HCT116 (cell line): ENCODE data around the gene AP3B1. TPM values are rescaled to one million over a fixed set of nuclear protein-coding genes. Genes with fewer than 3 reads are reported as not detected.
"Not testable (repeated sequence)": the region's sequence is repeated elsewhere in the genome, so short reads cannot be mapped to it uniquely, and the experiment has no call there.

ENCODE experiments used
- ATAC-seq: fragments of 200-7000 bp; cut with Tn5 transposase; 2 replicates; pipeline ENCODE4 v1.9.1; 2020; ENCODE audit warnings: mild to moderate bottlenecking, moderate library complexity
- BruUV-seq: library from RNA; stranded (reverse); fragments of 400-500 nt; replicated peaks from 2 replicates; lab custom pipeline; 2021; lab: Mats Ljungman, UMichigan
- CTCF ChIA-PET: fragments of 300-600 bp; sonication (Branson Sonifier 250); formaldehyde crosslinking; loops from one replicate; lab custom pipeline; 2021; ENCODE audit warnings: antibody characterized with exemption; lab: Charles Lee
- POLR2A ChIA-PET: fragments of 300-600, 350-600 bp; sonication (Branson Sonifier 250); formaldehyde crosslinking; loops from one replicate; lab custom pipeline; 2021; ENCODE audit warnings: antibody characterized with exemption; lab: Charles Lee
- RAD21 ChIA-PET, 2 experiments: fragments of 300-600 bp; sonication (Branson Sonifier 250); formaldehyde crosslinking; loops; one replicate each; lab custom pipeline; 2023; ENCODE audit warnings: low total read pairs in 2 of 2; ENCODE audit not compliant: uncharacterized antibody in 2 of 2, unreplicated experiment in 2 of 2, low non-redundant PET in 1 of 2; lab: Charles Lee
- DNase-seq: peaks from one replicate; pipeline ENCODE4 v3.0.0-alpha.2; 2010; ENCODE audit warnings: low read depth, low spot score
- H2AFZ ChIP-seq: fragments of 200-600 bp; shearing (Covaris generic), sonication (generic); 2 replicates; pipeline ENCODE4 v1.6.1; 2017; ENCODE audit warnings: low read depth, mixed run types, mixed read lengths, antibody characterized with exemption, low read length; ENCODE audit not compliant: poor library complexity, severe bottlenecking
- H3K27ac ChIP-seq: 2 replicates; pipeline ENCODE4 v1.5.1; 2012; ENCODE audit warnings: low read depth, low read length
- H3K27me3 ChIP-seq: fragments of 200-600 bp; sonication (generic); 2 replicates; pipeline ENCODE4 v1.6.1; 2016; ENCODE audit warnings: mixed run types, low read length, mixed read lengths; ENCODE audit not compliant: insufficient read depth
- H3K36me3 ChIP-seq, 2 experiments: fragments of 200-500 bp in 1 of 2; fragments of 200-600 bp in 1 of 2; sonication (Bioruptor generic) in 1 of 2; sonication (generic) in 1 of 2; 2 replicates each; pipeline versions ENCODE4 v1.5.1 to v1.6.1; 2014 to 2016; ENCODE audit warnings: low read length in 2 of 2, inconsistent platforms in 1 of 2, mixed read lengths in 1 of 2, mixed run types in 1 of 2; ENCODE audit not compliant: insufficient read depth in 2 of 2, control insufficient read depth in 1 of 2
- H3K4me1 ChIP-seq, 2 experiments: fragments of 200-600 bp in 1 of 2; sonication (generic) in 1 of 2; 2 replicates each; pipeline versions ENCODE4 v1.5.1 to v1.6.1; 2012 to 2017; ENCODE audit warnings: low read length in 2 of 2, inconsistent platforms in 1 of 2, mild to moderate bottlenecking in 1 of 2, mixed read lengths in 1 of 2, mixed run types in 1 of 2, moderate library complexity in 1 of 2; ENCODE audit not compliant: insufficient read depth in 2 of 2, control insufficient read depth in 1 of 2
- H3K4me2 ChIP-seq: fragments of 200-600 bp; sonication (generic); 2 replicates; pipeline ENCODE4 v1.6.1; 2017; ENCODE audit warnings: mixed run types, low read length, mixed read lengths
- H3K4me3 ChIP-seq, 2 experiments: fragments of 200-600 bp in 1 of 2; sonication (generic) in 1 of 2; replicated peaks in 1 of 2; 2 replicates each; pipeline ENCODE4 v1.5.1; 2011 to 2016; ENCODE audit warnings: low read length in 2 of 2, control low read depth in 1 of 2, low read depth in 1 of 2, mild to moderate bottlenecking in 1 of 2, mixed read lengths in 1 of 2, mixed run types in 1 of 2
- H3K79me2 ChIP-seq: fragments of 200-600 bp; sonication (generic); 2 replicates; pipeline ENCODE4 v1.6.1; 2017; ENCODE audit warnings: mild to moderate bottlenecking, mixed run types, low read length, moderate library complexity, mixed read lengths; ENCODE audit not compliant: insufficient read depth
- H3K9ac ChIP-seq: fragments of 200-600 bp; sonication (generic); 2 replicates; pipeline ENCODE4 v1.6.1; 2016; ENCODE audit warnings: low read length, mixed read lengths
- H3K9me2 ChIP-seq: fragments of 200-600 bp; sonication (generic), shearing (Covaris generic); 2 replicates; pipeline ENCODE4 v1.6.1; 2017; ENCODE audit warnings: mixed run types, mild to moderate bottlenecking, moderate library complexity; ENCODE audit not compliant: insufficient read depth
- H3K9me3 ChIP-seq, 2 experiments: fragments of 200-500 bp in 1 of 2; fragments of 200-600 bp in 1 of 2; sonication (Bioruptor generic) in 1 of 2; sonication (generic) in 1 of 2; 2 replicates each; pipeline ENCODE4 v1.6.1; 2014 to 2017; ENCODE audit warnings: low read length in 2 of 2, mixed read lengths in 2 of 2, inconsistent platforms in 1 of 2, low read depth in 1 of 2, mild to moderate bottlenecking in 1 of 2, mixed run types in 1 of 2, moderate library complexity in 1 of 2; ENCODE audit not compliant: control insufficient read depth in 1 of 2, insufficient read depth in 1 of 2
- H4K20me1 ChIP-seq: fragments of 200-600 bp; sonication (generic), shearing (Covaris generic); 2 replicates; pipeline ENCODE4 v1.6.1; 2017; ENCODE audit warnings: mixed run types, mild to moderate bottlenecking, moderate library complexity; ENCODE audit not compliant: insufficient read depth
- ATF3 ChIP-seq: IDR thresholded peaks from 2 replicates; pipeline ENCODE4 v1.6.1; 2012
- EGR1 ChIP-seq: IDR thresholded peaks from 2 replicates; pipeline ENCODE4 v1.6.1; 2012; ENCODE audit warnings: low read depth
- EZH2phosphoT487 ChIP-seq: fragments of 200-600 bp; IDR thresholded peaks from 2 replicates; pipeline ENCODE4 v1.6.1; 2018; ENCODE audit warnings: antibody characterized with exemption, borderline replicate concordance
- FOSL1 ChIP-seq: IDR thresholded peaks from 2 replicates; pipeline ENCODE4 v1.6.1; 2012; ENCODE audit warnings: low read depth
- MAX ChIP-seq: IDR thresholded peaks from 2 replicates; pipeline ENCODE4 v1.6.1; 2012
- POLR2A ChIP-seq: IDR thresholded peaks from 2 replicates; pipeline ENCODE4 v1.7.0; 2011; ENCODE audit warnings: borderline replicate concordance; ENCODE audit not compliant: insufficient read depth, insufficient read length; ENCODE audit errors: extremely low read depth
- SIN3A ChIP-seq: IDR thresholded peaks from 2 replicates; pipeline ENCODE4 v1.6.1; 2012; ENCODE audit warnings: low read depth
- YY1 ChIP-seq: IDR thresholded peaks from 2 replicates; pipeline ENCODE4 v1.6.1; 2011; ENCODE audit warnings: low read length, low read depth, moderate library complexity, mild to moderate bottlenecking; ENCODE audit not compliant: insufficient replicate concordance; ENCODE audit errors: extremely low read depth
- intact Hi-C: fragments of 100-400 bp; cut with micrococcal nuclease; formaldehyde crosslinking; loops from 2 replicates; pipeline ENCODE4 v1.10.0; 2022
- total RNA-seq: library from RNA; stranded (reverse); gene quantifications from one replicate; pipeline ENCODE4 v1.2.1, GENCODE V29; 2021; ENCODE audit not compliant: unreplicated experiment

AP3B1 gene
- total RNA-seq, 1 experiment from 2014 or later = 54.5 TPM

GRCh38 chr5:78075301-78075700 lies 219.2 kb downstream of the AP3B1 start:
- Histone ChIP-seq H3K9me3 (no peaks in the 10 kb centered on the region), H3K27me3 (no peaks in the 10 kb centered on the region)
- no peak for TF ChIP-seq SIN3A
- TF ChIP-seq MAX = no peak
- no peak for TF ChIP-seq EZH2phosphoT487
- no peak for TF ChIP-seq POLR2A
- TF ChIP-seq FOSL1 = no peak
- TF ChIP-seq EGR1 = no peak
- TF ChIP-seq ATF3 = no peak
- TF ChIP-seq YY1 = no peak
- TF ChIP-seq, all 23 proteins: peak for 0
- H3K9ac ChIP-seq = no peak overlapping the region
- RAD21 ChIA-PET = no interaction called here
- H3K36me3 ChIP-seq = no peaks in the 10 kb centered on the region
- H3K4me1 ChIP-seq = no peaks in the 10 kb centered on the region
- no peaks in the 10 kb centered on the region for H3K79me2 ChIP-seq
- intact Hi-C loops = no loop called here
- DNase-seq (no peak), ATAC-seq (no peak)
- POLR2A ChIA-PET = no interaction called here
- H2AFZ ChIP-seq = no peak overlapping the region
- no peaks in the 10 kb centered on the region for H4K20me1 ChIP-seq
- no peak overlapping the region for H3K4me3 ChIP-seq
- no TSS peak for BruUV-seq
- no peak overlapping the region for H3K27ac ChIP-seq
- CTCF ChIA-PET = no interaction called here
- no peaks in the 10 kb centered on the region for H3K9me2 ChIP-seq
- H3K4me2 ChIP-seq = no peak overlapping the region

- H3K27me3 ChIP-seq, RAD21 ChIA-PET, intact Hi-C loops, H3K36me3 ChIP-seq, BruUV-seq, H3K4me1 ChIP-seq, POLR2A ChIA-PET, DNase-seq, H2AFZ ChIP-seq, H3K9me2 ChIP-seq, H3K27ac ChIP-seq, H3K9ac ChIP-seq, ATAC-seq, H3K4me3 ChIP-seq, H3K9me3 ChIP-seq, H4K20me1 ChIP-seq, H3K79me2 ChIP-seq, H3K4me2 ChIP-seq, CTCF ChIA-PET: not testable (repeated sequence)
These were observed 223.8 kb downstream of the AP3B1 start for GRCh38 chr5:78070691-78071090.

- BruUV-seq, H3K27me3 ChIP-seq, H3K4me1 ChIP-seq, intact Hi-C loops, H3K79me2 ChIP-seq, POLR2A ChIA-PET, H3K9ac ChIP-seq, H3K9me3 ChIP-seq, H3K27ac ChIP-seq, H3K9me2 ChIP-seq, CTCF ChIA-PET, H4K20me1 ChIP-seq, H3K4me2 ChIP-seq, RAD21 ChIA-PET, H3K36me3 ChIP-seq, DNase-seq, H2AFZ ChIP-seq, ATAC-seq, H3K4me3 ChIP-seq: not testable (repeated sequence)
These were observed 226.9 kb downstream of the AP3B1 start for GRCh38 chr5:78067581-78067980.

- H4K20me1 ChIP-seq, intact Hi-C loops, H3K27me3 ChIP-seq, H3K36me3 ChIP-seq, H2AFZ ChIP-seq, POLR2A ChIA-PET, H3K9me3 ChIP-seq, H3K4me3 ChIP-seq, H3K27ac ChIP-seq, BruUV-seq, H3K9ac ChIP-seq, RAD21 ChIA-PET, DNase-seq, ATAC-seq, H3K4me1 ChIP-seq, H3K79me2 ChIP-seq, H3K9me2 ChIP-seq, H3K4me2 ChIP-seq, CTCF ChIA-PET: not testable (repeated sequence)
These were observed 227.8 kb downstream of the AP3B1 start for GRCh38 chr5:78066722-78067121.
